Upper lobe of left lung (tissue), 6 donors: ENCODE data around the gene CDC16. TPM values are rescaled to one million over a fixed set of nuclear protein-coding genes. Genes with fewer than 3 reads are reported as not detected.
"Not testable (repeated sequence)": the region's sequence is repeated elsewhere in the genome, so short reads cannot be mapped to it uniquely, and the experiment has no call there.

Experiments used
- ATAC-seq, 2 donors: fragments of 200-7000 bp; cut with Tn5 transposase; one replicate each; pipeline ENCODE4 v1.9.1; 2022; ENCODE audit warnings: mild to moderate bottlenecking in 2 of 2, moderate library complexity in 2 of 2; ENCODE audit not compliant: low FRiP score in 2 of 2
- DNase-seq, 2 donors: peaks; one replicate each; pipeline ENCODE4 v3.0.0-alpha.2; 2019 to 2020
- H3K27ac ChIP-seq, 4 donors: fragments of 200-600 bp; sonication (generic); one replicate each; pipeline ENCODE4 v1.5.1; 2016 to 2019
- H3K27me3 ChIP-seq, 4 donors: fragments of 200-600 bp; sonication (generic); one replicate each; pipeline ENCODE4 v1.5.1; 2017 to 2019
- H3K36me3 ChIP-seq, 4 donors: fragments of 200-600 bp; sonication (generic); one replicate each; pipeline ENCODE4 v1.5.1; 2016 to 2019
- H3K4me1 ChIP-seq, 4 donors: fragments of 200-600 bp; sonication (generic); one replicate each; pipeline ENCODE4 v1.5.1; 2018 to 2019
- H3K4me3 ChIP-seq, 4 donors: fragments of 200-600 bp; sonication (generic); one replicate each; pipeline ENCODE4 v1.5.1; 2017 to 2019; ENCODE audit warnings: mild to moderate bottlenecking in 2 of 4, moderate library complexity in 1 of 4
- H3K9me3 ChIP-seq, 4 donors: fragments of 200-600 bp; sonication (generic); one replicate each; pipeline ENCODE4 v1.5.1; 2018 to 2019
- EP300 ChIP-seq, 4 donors: sonication (generic); formaldehyde crosslinking; IDR thresholded peaks; one replicate each; pipeline ENCODE4 v1.5.1; 2017; ENCODE audit warnings: antibody characterized with exemption in 4 of 4, control low read depth in 2 of 4
- POLR2A ChIP-seq, 4 donors: fragments of 450-650 bp; IDR thresholded peaks; one replicate each; pipeline ENCODE4 v1.5.1; 2016 to 2017; ENCODE audit warnings: antibody characterized with exemption in 4 of 4, mild to moderate bottlenecking in 2 of 4
- POLR2AphosphoS5 ChIP-seq, 2 donors: sonication (generic); formaldehyde crosslinking; IDR thresholded peaks; one replicate each; pipeline ENCODE4 v1.5.1; 2017; ENCODE audit warnings: antibody characterized with exemption in 2 of 2
- WGBS, 2 donors: methylation state at CpG; one replicate each; pipeline ENCODE4 v1.1.5; 2017 to 2018; 5-methylcytosine and 5-hydroxymethylcytosine counted together
- total RNA-seq, 6 donors: library from RNA; depleted of rRNA in 4 of 6; stranded (reverse); fragments of >200 nt in 4 of 6; gene quantifications; one replicate each; pipeline versions ENCODE4 v1.1.0 to v1.2.1, GENCODE V29; 2016 to 2021
- TF ChIP-seq, protein P1 (sequence below), 6 experiments: fragments of 450-650 bp in 4 of 6; fragments of 200-600 bp in 2 of 6; sonication (generic) in 2 of 6; IDR thresholded peaks; one replicate each; pipeline ENCODE4 v1.5.1; 2016 to 2019; ENCODE audit warnings: antibody characterized with exemption in 6 of 6
- donor health status: DM: no; HTN: no; CAD: no; lungs with moderate emphysema.
- donor health status: DM: no; HTN: yes; CAD: no; lungs with severe emphysema.

The CDC16 gene
- total RNA-seq, 6 donors from 2014 or later: 46.6 to 123 (median 58.3) TPM

DNA sequence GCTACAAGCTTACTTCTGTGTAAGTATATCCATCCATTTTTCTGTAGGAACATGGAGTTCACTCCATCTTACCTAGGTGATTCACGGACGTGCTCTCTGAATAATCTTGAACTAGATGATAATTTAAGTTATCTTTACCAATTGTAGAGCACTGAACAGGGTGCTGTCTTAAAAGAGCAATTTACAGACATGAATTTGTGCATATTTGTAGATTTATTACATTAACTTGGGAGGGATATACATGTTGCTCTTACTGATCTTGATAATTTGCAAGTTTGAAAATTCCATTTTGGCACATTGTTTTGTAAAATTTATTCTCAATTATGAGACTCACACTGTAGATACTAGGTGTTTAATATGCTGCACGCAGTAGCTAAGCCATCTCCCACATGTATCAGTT, 9.3 kb downstream of the CDC16 start:
- H3K36me3 ChIP-seq: peaks cover 46 to 100% (median 91%) of the 10 kb centered on the region in 4 donors
- H3K27me3 ChIP-seq: no peaks in the 10 kb centered on the region
- H3K27ac ChIP-seq: no peak overlapping the region
- no peaks in the 10 kb centered on the region for H3K9me3 ChIP-seq
- no peak overlapping the region for H3K4me3 ChIP-seq
- WGBS, 2 donors: 94 to 96% methylated on average over 3 of the region's 3 CpGs
- TF ChIP-seq EP300 (IDR thresholded peaks at IDR 0.05) (no peak), POLR2A (IDR thresholded peaks at IDR 0.05) (no peak), POLR2AphosphoS5 (IDR thresholded peaks at IDR 0.05) (no peak)
- TF ChIP-seq, protein P1, sequence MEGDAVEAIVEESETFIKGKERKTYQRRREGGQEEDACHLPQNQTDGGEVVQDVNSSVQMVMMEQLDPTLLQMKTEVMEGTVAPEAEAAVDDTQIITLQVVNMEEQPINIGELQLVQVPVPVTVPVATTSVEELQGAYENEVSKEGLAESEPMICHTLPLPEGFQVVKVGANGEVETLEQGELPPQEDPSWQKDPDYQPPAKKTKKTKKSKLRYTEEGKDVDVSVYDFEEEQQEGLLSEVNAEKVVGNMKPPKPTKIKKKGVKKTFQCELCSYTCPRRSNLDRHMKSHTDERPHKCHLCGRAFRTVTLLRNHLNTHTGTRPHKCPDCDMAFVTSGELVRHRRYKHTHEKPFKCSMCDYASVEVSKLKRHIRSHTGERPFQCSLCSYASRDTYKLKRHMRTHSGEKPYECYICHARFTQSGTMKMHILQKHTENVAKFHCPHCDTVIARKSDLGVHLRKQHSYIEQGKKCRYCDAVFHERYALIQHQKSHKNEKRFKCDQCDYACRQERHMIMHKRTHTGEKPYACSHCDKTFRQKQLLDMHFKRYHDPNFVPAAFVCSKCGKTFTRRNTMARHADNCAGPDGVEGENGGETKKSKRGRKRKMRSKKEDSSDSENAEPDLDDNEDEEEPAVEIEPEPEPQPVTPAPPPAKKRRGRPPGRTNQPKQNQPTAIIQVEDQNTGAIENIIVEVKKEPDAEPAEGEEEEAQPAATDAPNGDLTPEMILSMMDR (IDR thresholded peaks at IDR 0.05): no peak
- DNase-seq: no peak
- no peak for ATAC-seq
- H3K4me1 ChIP-seq: no peaks in the 10 kb centered on the region

DNA sequence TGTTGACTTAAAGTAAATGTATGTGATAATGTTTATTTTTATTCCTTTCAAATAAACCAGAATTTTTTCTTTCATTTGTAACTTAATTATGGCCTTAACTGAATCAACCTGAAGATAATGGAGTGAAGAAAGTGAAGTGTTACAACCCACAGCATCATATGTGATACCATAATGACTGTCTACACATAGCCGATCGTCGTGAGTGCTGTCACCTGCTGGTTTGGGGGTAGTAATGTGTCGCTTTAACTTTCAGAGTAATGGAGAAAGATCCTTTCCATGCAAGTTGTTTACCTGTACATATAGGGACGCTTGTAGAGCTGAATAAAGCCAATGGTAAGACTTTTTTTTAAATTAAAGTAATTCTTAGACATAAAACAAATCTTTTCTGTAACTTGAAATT, 9.9 kb downstream of the CDC16 start:
- Histone ChIP-seq H3K9me3 (no peaks in the 10 kb centered on the region), H3K4me1 (no peaks in the 10 kb centered on the region), H3K27me3 (no peaks in the 10 kb centered on the region), H3K36me3 (peaks cover 43 to 100% (median 88%) of the 10 kb centered on the region in 4 donors), H3K4me3 (no peak overlapping the region), H3K27ac (no peak overlapping the region)
- WGBS, 2 donors: 81 to 83% methylated on average over 5 of the region's 5 CpGs
- no peak for ATAC-seq
- no peak for DNase-seq
- TF ChIP-seq, protein P1 (IDR thresholded peaks at IDR 0.05): no peak
- TF ChIP-seq POLR2A (IDR thresholded peaks at IDR 0.05) (no peak), POLR2AphosphoS5 (IDR thresholded peaks at IDR 0.05) (no peak), EP300 (IDR thresholded peaks at IDR 0.05) (no peak)

DNA sequence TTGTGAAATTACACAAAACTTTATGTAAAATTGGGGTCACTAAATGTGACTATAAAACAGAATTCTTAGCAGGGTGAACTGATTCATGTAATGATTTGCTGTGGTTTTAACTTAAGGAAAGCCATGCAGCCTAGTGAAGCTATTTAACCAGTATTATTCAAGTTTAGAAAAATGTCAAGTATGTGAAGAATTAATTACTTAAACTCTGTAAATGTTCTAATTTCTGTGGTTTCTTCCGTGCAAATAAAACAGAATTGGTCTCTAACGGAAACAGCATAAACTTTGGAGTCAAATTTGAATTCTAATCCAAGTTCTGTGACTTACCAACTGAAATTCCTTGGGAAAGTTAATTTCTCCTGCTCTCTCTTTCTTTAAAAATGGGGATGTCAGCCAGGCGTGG, 13.3 kb downstream of the CDC16 start:
- Histone ChIP-seq H3K36me3 (peaks cover 28 to 100% (median 78%) of the 10 kb centered on the region in 4 donors), H3K9me3 (no peaks in the 10 kb centered on the region), H3K27ac (no peak overlapping the region), H3K4me1 (no peaks in the 10 kb centered on the region), H3K27me3 (no peaks in the 10 kb centered on the region), H3K4me3 (no peak overlapping the region)
- DNase-seq (no peak), ATAC-seq (no peak)
- WGBS, 2 donors: 78 to 85% methylated on average over 3 of the region's 3 CpGs
- TF ChIP-seq POLR2AphosphoS5 (IDR thresholded peaks at IDR 0.05): no peak
- TF ChIP-seq, protein P1 (IDR thresholded peaks at IDR 0.05): no peak
- TF ChIP-seq POLR2A (IDR thresholded peaks at IDR 0.05): no peak
- no peak for TF ChIP-seq EP300 (IDR thresholded peaks at IDR 0.05)

DNA sequence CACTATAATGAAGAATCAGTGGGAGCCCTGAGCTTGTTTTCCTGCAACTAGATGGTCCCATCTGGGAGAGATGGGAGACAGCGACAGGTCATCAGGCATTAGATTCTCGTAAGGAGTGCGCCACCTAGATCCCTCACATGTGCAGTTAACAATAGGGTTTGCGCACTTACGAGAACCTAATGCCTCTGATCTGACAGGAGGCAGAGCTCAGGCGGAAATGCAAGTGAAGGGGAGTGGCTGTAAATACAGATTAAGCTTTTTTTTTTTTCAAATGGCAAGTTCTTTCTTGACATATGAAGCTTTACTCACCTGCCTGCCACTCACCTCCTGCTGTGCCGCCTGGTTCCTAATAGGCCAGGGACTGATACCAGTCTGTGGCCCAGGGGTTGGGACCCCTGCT, 14.4 kb downstream of the CDC16 start:
- TF ChIP-seq EP300 (IDR thresholded peaks at IDR 0.05) (no peak), POLR2AphosphoS5 (IDR thresholded peaks at IDR 0.05) (no peak)
- TF ChIP-seq, protein P1 (IDR thresholded peaks at IDR 0.05): no peak
- Histone ChIP-seq H3K27ac (no peak overlapping the region), H3K4me1 (no peaks in the 10 kb centered on the region), H3K9me3 (no peaks in the 10 kb centered on the region), H3K4me3 (no peak overlapping the region), H3K27me3 (no peaks in the 10 kb centered on the region), H3K36me3 (peaks cover 28 to 99% (median 68%) of the 10 kb centered on the region in 4 donors)
- DNase-seq (no peak), ATAC-seq (no peak)
- 95 to 97% methylated on average over 7 of the region's 7 CpGs for WGBS, 2 donors

DNA sequence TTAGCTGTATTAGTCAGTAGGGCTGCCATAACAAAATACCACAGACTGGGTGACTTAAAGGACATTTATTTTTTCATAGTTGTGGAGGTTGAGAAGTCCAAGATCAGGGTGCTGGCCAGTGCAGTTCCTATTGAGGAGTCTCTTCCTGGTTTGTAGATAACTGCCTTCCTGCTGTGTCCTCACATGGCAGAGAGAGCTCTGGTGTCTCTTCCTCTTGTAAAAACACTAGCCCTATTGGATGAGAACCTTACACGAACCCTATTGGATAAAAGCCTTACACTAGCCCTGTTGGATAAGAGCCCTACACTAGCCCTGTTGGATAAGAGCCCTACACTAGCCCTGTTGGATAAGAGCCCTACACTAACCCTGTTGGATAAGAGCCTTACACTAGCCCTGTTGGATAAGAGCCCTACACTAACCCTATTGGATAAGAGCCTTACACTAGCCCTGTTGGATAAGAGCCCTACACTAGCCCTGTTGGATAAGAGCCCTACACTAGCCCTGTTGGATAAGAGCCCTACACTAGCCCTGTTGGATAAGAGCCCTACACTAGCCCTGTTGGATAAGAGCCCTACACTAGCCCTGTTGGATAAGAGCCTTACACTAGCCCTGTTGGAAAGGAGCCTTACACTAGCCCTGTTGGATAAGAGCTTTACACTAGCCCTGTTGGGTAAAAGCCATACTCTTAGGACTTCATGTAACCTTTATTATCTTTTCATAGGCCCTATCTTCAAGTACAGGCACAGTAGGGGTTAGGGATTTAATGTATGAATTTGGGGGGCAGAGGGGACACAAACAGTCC, 17.1 kb downstream of the CDC16 start:
- H3K9me3 ChIP-seq, DNase-seq, H3K27ac ChIP-seq, ATAC-seq, H3K4me1 ChIP-seq, H3K4me3 ChIP-seq, H3K27me3 ChIP-seq: not testable (repeated sequence)
- WGBS, 2 donors: 83 to 100% methylated on average over 1 of the region's 1 CpG
- peaks cover 20 to 99% (median 51%) of the 10 kb centered on the region in 4 donors for H3K36me3 ChIP-seq
